H9 (cell line): ENCODE data around the gene DCDC1. TPM values are rescaled to one million over a fixed set of nuclear protein-coding genes. Genes with fewer than 3 reads are reported as not detected.

Experiments used
- DNase-seq: peaks from one replicate; pipeline ENCODE4 v3.0.0-alpha.2; 2017
- H2AFZ ChIP-seq: one replicate; pipeline ENCODE4 v1.6.1; 2013; ENCODE audit warnings: mild to moderate bottlenecking, low read length, control low read depth, moderate library complexity
- H2AK5ac ChIP-seq: 2 replicates; pipeline ENCODE4 v1.6.1; 2013; ENCODE audit warnings: low read length, control low read depth, mixed read lengths; ENCODE audit not compliant: insufficient read length
- H2BK120ac ChIP-seq: one replicate; pipeline ENCODE4 v1.6.1; 2013; ENCODE audit warnings: low read depth, mild to moderate bottlenecking, low read length, control low read depth, inconsistent platforms; ENCODE audit not compliant: poor library complexity, severe bottlenecking
- H2BK12ac ChIP-seq: 2 replicates; pipeline ENCODE4 v1.6.1; 2013; ENCODE audit warnings: low read length, control low read depth, mixed read lengths, low read depth; ENCODE audit not compliant: insufficient read length
- H2BK15ac ChIP-seq: 2 replicates; pipeline ENCODE4 v1.6.1; 2013; ENCODE audit warnings: low read depth, low read length, control low read depth
- H2BK20ac ChIP-seq: one replicate; pipeline ENCODE4 v1.6.1; 2013; ENCODE audit warnings: low read depth, mild to moderate bottlenecking, low read length, control low read depth, inconsistent platforms; ENCODE audit not compliant: poor library complexity, severe bottlenecking
- H2BK5ac ChIP-seq: 2 replicates; pipeline ENCODE4 v1.6.1; 2013; ENCODE audit warnings: low read length, control low read depth, mixed read lengths; ENCODE audit not compliant: insufficient read length
- H3K14ac ChIP-seq: 2 replicates; pipeline ENCODE4 v1.6.1; 2013; ENCODE audit warnings: low read length, control low read depth; ENCODE audit not compliant: insufficient read depth
- H3K18ac ChIP-seq: 2 replicates; pipeline ENCODE4 v1.6.1; 2013; ENCODE audit warnings: low read depth, mild to moderate bottlenecking, mixed read lengths, low read length, control low read depth; ENCODE audit not compliant: insufficient read length
- H3K23ac ChIP-seq: 2 replicates; pipeline ENCODE4 v1.6.1; 2013; ENCODE audit warnings: low read length, control low read depth, mixed read lengths, low read depth; ENCODE audit not compliant: insufficient read length
- H3K23me2 ChIP-seq: 2 replicates; pipeline ENCODE4 v1.6.1; 2013; ENCODE audit warnings: low read depth, mild to moderate bottlenecking, mixed read lengths, low read length, control low read depth; ENCODE audit not compliant: insufficient read length, poor library complexity, severe bottlenecking
- H3K27ac ChIP-seq: 2 replicates; pipeline ENCODE4 v1.5.1; 2013; ENCODE audit warnings: low read length, control low read depth, mixed read lengths, low read depth; ENCODE audit not compliant: insufficient read length
- H3K27me3 ChIP-seq: 2 replicates; pipeline ENCODE4 v1.6.1; 2013; ENCODE audit warnings: low read length, control low read depth, inconsistent platforms; ENCODE audit not compliant: insufficient read depth
- H3K4ac ChIP-seq: 2 replicates; pipeline ENCODE4 v1.6.1; 2013; ENCODE audit warnings: low read depth, mild to moderate bottlenecking, control low read depth, inconsistent platforms, low read length, moderate library complexity
- H3K4me1 ChIP-seq: 2 replicates; pipeline ENCODE4 v1.6.1; 2013; ENCODE audit warnings: low read length, control low read depth, inconsistent platforms; ENCODE audit not compliant: insufficient read depth
- H3K4me2 ChIP-seq: 2 replicates; pipeline ENCODE4 v1.6.1; 2013; ENCODE audit warnings: low read length, control low read depth, mixed read lengths; ENCODE audit not compliant: insufficient read length, insufficient read depth
- H3K56ac ChIP-seq: 2 replicates; pipeline ENCODE4 v1.6.1; 2013; ENCODE audit warnings: low read depth, mild to moderate bottlenecking, mixed read lengths, low read length, control low read depth; ENCODE audit not compliant: insufficient read length
- H3K79me1 ChIP-seq: 2 replicates; pipeline ENCODE4 v1.6.1; 2013; ENCODE audit warnings: low read depth, mild to moderate bottlenecking, moderate library complexity, low read length, control low read depth, inconsistent platforms; ENCODE audit not compliant: insufficient read depth, poor library complexity, severe bottlenecking
- H3K79me2 ChIP-seq: 2 replicates; pipeline ENCODE4 v1.6.1; 2013; ENCODE audit warnings: low read length, control low read depth, inconsistent platforms; ENCODE audit not compliant: insufficient read depth
- H3K9ac ChIP-seq: 2 replicates; pipeline ENCODE4 v1.6.1; 2013; ENCODE audit warnings: low read length, control low read depth, mixed read lengths; ENCODE audit not compliant: insufficient read length; ENCODE audit errors: extremely low read depth
- H3K9me3 ChIP-seq: one replicate; pipeline ENCODE4 v1.6.1; 2013; ENCODE audit warnings: low read depth, low read length, inconsistent platforms; ENCODE audit not compliant: control insufficient read depth
- H3T11ph ChIP-seq: one replicate; pipeline ENCODE4 v1.6.1; 2013; ENCODE audit warnings: mild to moderate bottlenecking, low read length, control low read depth, inconsistent platforms
- H4K20me1 ChIP-seq: one replicate; pipeline ENCODE4 v1.6.1; 2013; ENCODE audit not compliant: control insufficient read depth, insufficient read length, insufficient read depth
- H4K5ac ChIP-seq: 2 replicates; pipeline ENCODE4 v1.6.1; 2013; ENCODE audit warnings: low read depth, mild to moderate bottlenecking, mixed read lengths, low read length, control low read depth; ENCODE audit not compliant: insufficient read length
- H4K8ac ChIP-seq: replicated peaks from 2 replicates; pipeline ENCODE4 v1.6.1; 2013; ENCODE audit warnings: low read length, control low read depth, mixed read lengths, low read depth; ENCODE audit not compliant: insufficient read length
- H4K91ac ChIP-seq: 2 replicates; pipeline ENCODE4 v1.6.1; 2013; ENCODE audit warnings: low read depth, mild to moderate bottlenecking, moderate library complexity, mixed read lengths, low read length, control low read depth; ENCODE audit not compliant: insufficient read length
- H3K27ac Mint-ChIP-seq, 3 experiments: 2 replicates in 2 of 3; 3 replicates in 1 of 3; pipeline ENCODE4 v1.8.0; 2020 to 2021; ENCODE audit warnings: mixed read lengths in 3 of 3, mild to moderate bottlenecking in 1 of 3, moderate library complexity in 1 of 3
- H3K27me3 Mint-ChIP-seq: 2 replicates; pipeline ENCODE4 v1.8.0; 2021; ENCODE audit warnings: low read depth, mild to moderate bottlenecking, moderate library complexity, mixed read lengths
- H3K36me3 Mint-ChIP-seq, 3 experiments: 2 replicates in 2 of 3; 3 replicates in 1 of 3; pipeline ENCODE4 v1.8.0; 2020 to 2021; ENCODE audit warnings: low read depth in 3 of 3, mixed read lengths in 3 of 3; ENCODE audit not compliant: insufficient read depth in 1 of 3
- H3K4me1 Mint-ChIP-seq, 2 experiments: 2 replicates each; pipeline ENCODE4 v1.8.0; 2020; ENCODE audit warnings: mixed read lengths in 2 of 2
- H3K4me3 Mint-ChIP-seq, 2 experiments: 2 replicates in 1 of 2; 3 replicates in 1 of 2; pipeline ENCODE4 v1.8.0; 2020 to 2021; ENCODE audit warnings: mild to moderate bottlenecking in 2 of 2, mixed read lengths in 2 of 2, moderate library complexity in 1 of 2
- H3K9me3 Mint-ChIP-seq, 2 experiments: 2 replicates in 1 of 2; 3 replicates in 1 of 2; pipeline ENCODE4 v1.8.0; 2020; ENCODE audit warnings: mild to moderate bottlenecking in 2 of 2, mixed read lengths in 2 of 2, moderate library complexity in 1 of 2
- CTCF ChIP-seq: fragments of 200-600 bp; sonication (generic); conservative IDR thresholded peaks from 3 replicates; pipeline ENCODE4 v1.8.0; 2021; ENCODE audit warnings: antibody characterized with exemption, mild to moderate bottlenecking
- WGBS: extraction: QIAGEN DNeasy Blood & Tissue Kit; methylation state at CpG from one replicate; pipeline ENCODE4 v1.1.7; 2013; ENCODE audit warnings: missing lambda C conversion rate, low lambda C conversion rate, mixed read lengths; ENCODE audit not compliant: insufficient read length; ENCODE audit errors: extremely low coverage; 5-methylcytosine and 5-hydroxymethylcytosine counted together
- total RNA-seq: library from RNA; stranded (reverse); gene quantifications from 2 replicates; pipeline ENCODE4 v1.2.1, GENCODE V29; 2021

Gene DCDC1
- total RNA-seq, 1 experiment from 2014 or later = 0.09 TPM

- Histone ChIP-seq H3K4me2 (no peak overlapping the region), H3T11ph (no peak overlapping the region)
- H3K27ac Mint-ChIP-seq = no peak overlapping the region
These were observed 258.7 kb downstream of the DCDC1 start for GRCh38 chr11:31110830-31111229.

More at GRCh38 chr11:31110830-31111229, 258.7 kb downstream of the DCDC1 start:
- H3K9me3 Mint-ChIP-seq = no peaks in the 10 kb centered on the region
- H4K8ac ChIP-seq = no peak overlapping the region
- H3K56ac ChIP-seq = no peak overlapping the region
- DNase-seq = no peak
- no peaks in the 10 kb centered on the region for H3K27me3 Mint-ChIP-seq
- H4K5ac ChIP-seq = no peak overlapping the region
- no peak overlapping the region for H3K27ac ChIP-seq
- no peaks in the 10 kb centered on the region for H3K27me3 ChIP-seq
- H3K4ac ChIP-seq = no peak overlapping the region
- H3K36me3 Mint-ChIP-seq = peaks cover 0 to 2% (median 0%) of the 10 kb centered on the region in 3 experiments; a peak in 1 of 7 replicates
- no peak overlapping the region for H2AFZ ChIP-seq
- no peak for TF ChIP-seq CTCF
- no peak overlapping the region for H3K4me3 Mint-ChIP-seq
- H2BK15ac ChIP-seq = no peak overlapping the region
- WGBS = no CpG with 5 or more reads among the region's 4 CpGs
- no peak overlapping the region for H2BK12ac ChIP-seq
- H3K9ac ChIP-seq = no peak overlapping the region
- no peak overlapping the region for H3K14ac ChIP-seq
- peaks cover 11 to 33% of the 10 kb centered on the region in 2 experiments for H3K4me1 Mint-ChIP-seq
- H2BK5ac ChIP-seq = no peak overlapping the region
- no peak overlapping the region for H2BK120ac ChIP-seq
- no peaks in the 10 kb centered on the region for H3K9me3 ChIP-seq
- no peaks in the 10 kb centered on the region; the same call in 1 of the 2 replicates for H3K79me2 ChIP-seq
- no peak overlapping the region for H2AK5ac ChIP-seq
- H2BK20ac ChIP-seq = no peak overlapping the region
- H3K79me1 ChIP-seq = no peaks in the 10 kb centered on the region
- no peak overlapping the region for H3K23ac ChIP-seq
- no peak overlapping the region for H3K18ac ChIP-seq
- H3K23me2 ChIP-seq = no peaks in the 10 kb centered on the region
- no peak overlapping the region for H4K91ac ChIP-seq
- H3K4me1 ChIP-seq = no peaks in the 10 kb centered on the region
- H4K20me1 ChIP-seq = no peaks in the 10 kb centered on the region
